HepG2 (cell line): ENCODE results near the gene CEBPB. TPM values are rescaled to one million over a fixed set of nuclear protein-coding genes. Genes with fewer than 3 reads are reported as not detected.
A peak's percentile ranks its signal among the peaks of the same experiment; 100 is the strongest.

ENCODE experiments used
- ATF2 ChIP-seq: sonication (generic); formaldehyde crosslinking; IDR thresholded peaks from 2 replicates; pipeline ENCODE4 v1.4.0; 2020; ENCODE audit warnings: missing genetic modification reagents
- HMGXB3 ChIP-seq: sonication (generic); formaldehyde crosslinking; IDR thresholded peaks from 2 replicates; pipeline ENCODE4 v1.4.0; 2020; ENCODE audit warnings: missing genetic modification reagents, borderline replicate concordance
- KDM2A ChIP-seq: sonication (generic); formaldehyde crosslinking; IDR thresholded peaks from 2 replicates; pipeline ENCODE4 v1.4.0; 2020; ENCODE audit warnings: low read depth, missing genetic modification reagents, borderline replicate concordance
- NR2F1 ChIP-seq, 2 experiments: fragments of 450-650 bp in 1 of 2; formaldehyde crosslinking in 1 of 2; IDR thresholded peaks; 2 replicates each; pipeline versions ENCODE4 v1.5.0 to v1.6.1; 2016 to 2020; ENCODE audit warnings: mild to moderate bottlenecking in 1 of 2, missing compliant biosample characterization in 1 of 2, missing genetic modification reagents in 1 of 2, moderate library complexity in 1 of 2
- RAD21 ChIP-seq: fragments of 450-650 bp; formaldehyde crosslinking; IDR thresholded peaks from 2 replicates; pipeline ENCODE4 v1.5.0; 2020; ENCODE audit warnings: mild to moderate bottlenecking
- SSRP1 ChIP-seq: IDR thresholded peaks from 2 replicates; pipeline ENCODE4 v1.6.1; 2016; ENCODE audit warnings: control low read depth
- SYNCRIP ChIP-seq: fragments of 200-400 bp; formaldehyde crosslinking; IDR thresholded peaks from 2 replicates; pipeline ENCODE4 v1.6.1; 2018; ENCODE audit warnings: mild to moderate bottlenecking, low read depth, low read length; ENCODE audit not compliant: insufficient read depth
- TFDP2 ChIP-seq: sonication (generic); formaldehyde crosslinking; IDR thresholded peaks from 2 replicates; pipeline ENCODE4 v1.4.0; 2020; ENCODE audit warnings: missing genetic modification reagents
- ZFP36 ChIP-seq: fragments of 150-350 bp; IDR thresholded peaks from 2 replicates; pipeline ENCODE4 v1.6.1; 2018; ENCODE audit warnings: borderline replicate concordance, low read length, low read depth; ENCODE audit not compliant: partially characterized antibody
- ZMYM4 ChIP-seq: sonication (generic); formaldehyde crosslinking; IDR thresholded peaks from 2 replicates; pipeline ENCODE4 v1.8.1; 2023; ENCODE audit warnings: mild to moderate bottlenecking, missing genetic modification reagents
- ZNF136 ChIP-seq: sonication (generic); formaldehyde crosslinking; IDR thresholded peaks from 2 replicates; pipeline ENCODE4 v1.8.1; 2022; ENCODE audit warnings: low read depth, mild to moderate bottlenecking, moderate library complexity, missing genetic modification reagents
- ZNF225 ChIP-seq: sonication (generic); formaldehyde crosslinking; IDR thresholded peaks from 2 replicates; pipeline ENCODE4 v1.4.0; 2020; ENCODE audit warnings: mild to moderate bottlenecking, missing genetic modification reagents
- ZNF343 ChIP-seq: sonication (generic); formaldehyde crosslinking; IDR thresholded peaks from 2 replicates; pipeline ENCODE4 v1.4.0; 2020; ENCODE audit warnings: mild to moderate bottlenecking, missing genetic modification reagents
- ZNF646 ChIP-seq: sonication (generic); formaldehyde crosslinking; IDR thresholded peaks from 2 replicates; pipeline ENCODE4 v1.9.0; 2021; ENCODE audit warnings: mild to moderate bottlenecking, missing genetic modification reagents
- polyA plus RNA-seq, 8 experiments: library from polyadenylated mRNA; depleted of rRNA in 3 of 8; stranded (reverse) in 7 of 8; unstranded in 1 of 8; fragments of >200 nt; fragmentation: Illumina TruSeq in 4 of 8; extraction: Trizol in 4 of 8; gene quantifications; 2 replicates each; pipeline versions ENCODE4 v1.2.1 to v1.2.3, GENCODE V29; 2011 to 2016; ENCODE audit warnings: low read depth in 4 of 8, missing spikeins in 1 of 8, mixed read lengths in 1 of 8; ENCODE audit not compliant: insufficient read depth in 1 of 8
- total RNA-seq, 5 experiments: library from RNA; depleted of rRNA; stranded (reverse); fragments of >200 nt; fragmentation: Illumina TruSeq; extraction: Trizol; gene quantifications; 2 replicates each; pipeline ENCODE4 v1.2.3, GENCODE V29; 2016; ENCODE audit warnings: low read depth in 1 of 5

The CEBPB gene
- total and polyA plus RNA-seq, 2 of the 13 experiments (the other 11 are each of a cell fraction or from before 2014, with no cell fraction given) = 18.5 to 28.2 TPM

- no peak for TF ChIP-seq SYNCRIP
- no peak for TF ChIP-seq ZNF136
- no peak for TF ChIP-seq ZFP36
- peak; percentile 73; the same call in 1 of the 2 replicates for TF ChIP-seq KDM2A
- TF ChIP-seq ATF2 (CRISPR knock-in tag) = peak; percentile 92
- no peak for TF ChIP-seq ZNF646
- peak; percentile 77; the same call in 1 of the 2 replicates for TF ChIP-seq TFDP2 (CRISPR knock-in tag)
- peak; percentile 96 for TF ChIP-seq SSRP1 (CRISPR knock-in tag)
- no peak; the same call in 1 of the 2 replicates for TF ChIP-seq ZMYM4 (CRISPR knock-in tag)
- no peak for TF ChIP-seq ZNF343 (CRISPR knock-in tag)
- TF ChIP-seq RAD21 = peak; percentile 12; the same call in 1 of the 2 replicates
- 0 out of 2 replicates have a peak, but pooled peaks have one; percentile 14 for TF ChIP-seq ZNF225 (CRISPR knock-in tag)
- 0 out of 2 replicates have a peak, but pooled peaks have one; percentile 16 for TF ChIP-seq HMGXB3 (CRISPR knock-in tag)
- peak in 1 of 2 experiments; percentile 57; a peak in 1 of 4 replicates for TF ChIP-seq NR2F1 (CRISPR knock-in tag; IDR thresholded peaks at IDR 0.05)
Measured at GRCh38 chr20:50192364-50193198, 2.0 kb downstream of the CEBPB start (continued).
